ENCODE data around the gene MUCL3. TPM values are rescaled to one million over a fixed set of nuclear protein-coding genes. Genes with fewer than 3 reads are reported as not detected.
"Not testable (repeated sequence)": the region's sequence is repeated elsewhere in the genome, so short reads cannot be mapped to it uniquely, and the experiment has no call there.

MUCL3 gene
- total and polyA plus RNA-seq, 5 experiments from 2014 or later, result not detected

DNA sequence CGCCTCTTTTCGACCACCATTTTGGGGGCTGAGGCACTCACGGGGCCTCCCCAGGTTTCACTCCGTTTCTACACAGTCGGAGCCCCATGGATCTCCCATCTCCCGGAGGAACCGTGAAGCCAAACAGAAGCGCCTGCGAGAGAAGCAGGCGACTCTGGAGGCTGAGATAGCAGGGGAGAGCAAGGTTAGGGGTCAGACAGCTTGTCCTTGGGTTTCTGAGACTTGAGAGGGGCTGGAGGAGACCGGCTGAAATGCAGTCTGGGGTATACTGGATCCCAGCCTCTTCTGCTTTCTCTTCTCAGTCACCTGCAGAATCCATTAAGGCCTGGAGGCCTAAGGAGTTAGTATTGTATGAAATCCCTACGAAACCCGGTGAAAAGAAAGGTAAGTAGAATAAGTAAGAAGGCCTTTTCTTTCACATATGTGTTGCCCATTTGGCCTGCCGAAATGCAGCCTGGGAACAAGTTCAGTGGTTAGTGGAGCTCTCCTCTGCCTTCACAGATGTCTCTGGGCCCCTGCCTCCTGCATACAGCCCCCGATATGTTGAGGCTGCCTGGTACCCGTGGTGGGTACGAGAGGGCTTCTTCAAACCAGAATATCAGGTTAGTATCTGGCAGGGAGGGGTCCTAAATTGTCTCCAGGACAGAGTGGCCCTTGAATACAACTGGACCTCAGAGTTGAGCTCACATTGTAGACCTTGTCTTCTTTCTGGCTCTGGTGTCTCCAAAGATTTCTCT, 25.8 kb upstream of the MUCL3 start:
- H3K27ac Mint-ChIP-seq, result peak overlapping the region; percentile 86 to 97 (median 93)
- peaks cover 27 to 46% (median 33%) of the 10 kb centered on the region in 4 donors for H3K4me1 Mint-ChIP-seq
- no peaks in the 10 kb centered on the region for H3K9me3 Mint-ChIP-seq
- H3K36me3 Mint-ChIP-seq, result peaks cover 0 to 57% (median 16%) of the 10 kb centered on the region in 3 donors
- POLR2A ChIA-PET, result interaction anchor here (0.5 to 3.3 kb wide), 8 partner anchors 30 to 213 kb away, joined by 3 to 22 read pairs (median 4); partner anchors contain the start of genes DDR1 and PSORS1C1
- no peaks in the 10 kb centered on the region for H3K27me3 Mint-ChIP-seq
- ATAC-seq (no peak), DNase-seq (peak in 1 of 10 donors; percentile 9)
- H3K4me3 Mint-ChIP-seq, result peak overlapping the region; percentile 86 to 97 (median 95)

GRCh38 chr6:30915591-30915946, 25.2 kb upstream of the MUCL3 start:
- Mint-ChIP-seq H3K4me3 (peak overlapping the region; percentile 86 to 97 (median 95)), H3K36me3 (peaks cover 0 to 61% (median 16%) of the 10 kb centered on the region in 3 donors), H3K9me3 (no peaks in the 10 kb centered on the region), H3K27ac (peak overlapping the region in 8 of 10 donors; percentile 58 to 97 (median 90)), H3K4me1 (peaks cover 27 to 46% (median 33%) of the 10 kb centered on the region in 4 donors), H3K27me3 (no peaks in the 10 kb centered on the region)
- POLR2A ChIA-PET, result interaction anchor here (1.2 to 1.6 kb wide), 2 partner anchors 163 to 200 kb away, joined by 3 to 5 read pairs; partner anchors contain the start of gene PSORS1C1
- no peak for ATAC-seq
- peak in 3 of 10 donors; percentile 42 to 50 (median 49) for DNase-seq

GRCh38 chr6:30917041-30917440, 23.7 kb upstream of the MUCL3 start:
- DNase-seq (no peak), ATAC-seq (no peak)
- Mint-ChIP-seq H3K9me3 (no peaks in the 10 kb centered on the region), H3K4me1 (peaks cover 26 to 44% (median 33%) of the 10 kb centered on the region in 4 donors), H3K27ac (peak overlapping the region in 4 of 10 donors; percentile 25 to 50 (median 35)), H3K27me3 (no peaks in the 10 kb centered on the region), H3K4me3 (no peak overlapping the region), H3K36me3 (peaks cover 0 to 63% (median 10%) of the 10 kb centered on the region in 3 donors)
- POLR2A ChIA-PET, result no interaction called here

- Mint-ChIP-seq H3K27me3 (no peaks in the 10 kb centered on the region), H3K9me3 (no peaks in the 10 kb centered on the region), H3K4me3 (no peak overlapping the region), H3K36me3 (peaks cover 0 to 65% (median 14%) of the 10 kb centered on the region in 3 donors), H3K4me1 (peaks cover 22 to 41% (median 31%) of the 10 kb centered on the region in 4 donors), H3K27ac (peak overlapping the region in 1 of 10 donors; percentile 50)
- POLR2A ChIA-PET, result no interaction called here
- ATAC-seq, result no peak
- DNase-seq, result no peak
Observed at GRCh38 chr6:30917487-30917886, 23.3 kb upstream of the MUCL3 start.

GRCh38 chr6:30918670-30919069, 22.1 kb upstream of the MUCL3 start:
- Mint-ChIP-seq H3K9me3 (no peaks in the 10 kb centered on the region), H3K4me1 (peaks cover 20 to 32% (median 25%) of the 10 kb centered on the region in 4 donors), H3K27ac (no peak overlapping the region), H3K4me3 (no peak overlapping the region), H3K27me3 (no peaks in the 10 kb centered on the region), H3K36me3 (peaks cover 0 to 76% (median 16%) of the 10 kb centered on the region in 3 donors)
- POLR2A ChIA-PET, result interaction anchor here (0.6 to 1.9 kb wide), 2 partner anchors 11 to 671 kb away, joined by 3 to 5 read pairs; partner anchors contain the start of gene GTF2H4
- ATAC-seq (no peak), DNase-seq (no peak)

GRCh38 chr6:30922447-30922852, 18.3 kb upstream of the MUCL3 start:
- POLR2A ChIA-PET, result no interaction called here
- no peaks in the 10 kb centered on the region for H3K9me3 Mint-ChIP-seq
- no peak overlapping the region for H3K4me3 Mint-ChIP-seq
- H3K27ac Mint-ChIP-seq, result no peak overlapping the region
- no peaks in the 10 kb centered on the region for H3K27me3 Mint-ChIP-seq
- ATAC-seq (no peak), DNase-seq (no peak)
- H3K36me3 Mint-ChIP-seq, result peaks cover 0 to 82% (median 16%) of the 10 kb centered on the region in 3 donors
- peaks cover 0 to 5% (median 2%) of the 10 kb centered on the region in 4 donors for H3K4me1 Mint-ChIP-seq

DNA sequence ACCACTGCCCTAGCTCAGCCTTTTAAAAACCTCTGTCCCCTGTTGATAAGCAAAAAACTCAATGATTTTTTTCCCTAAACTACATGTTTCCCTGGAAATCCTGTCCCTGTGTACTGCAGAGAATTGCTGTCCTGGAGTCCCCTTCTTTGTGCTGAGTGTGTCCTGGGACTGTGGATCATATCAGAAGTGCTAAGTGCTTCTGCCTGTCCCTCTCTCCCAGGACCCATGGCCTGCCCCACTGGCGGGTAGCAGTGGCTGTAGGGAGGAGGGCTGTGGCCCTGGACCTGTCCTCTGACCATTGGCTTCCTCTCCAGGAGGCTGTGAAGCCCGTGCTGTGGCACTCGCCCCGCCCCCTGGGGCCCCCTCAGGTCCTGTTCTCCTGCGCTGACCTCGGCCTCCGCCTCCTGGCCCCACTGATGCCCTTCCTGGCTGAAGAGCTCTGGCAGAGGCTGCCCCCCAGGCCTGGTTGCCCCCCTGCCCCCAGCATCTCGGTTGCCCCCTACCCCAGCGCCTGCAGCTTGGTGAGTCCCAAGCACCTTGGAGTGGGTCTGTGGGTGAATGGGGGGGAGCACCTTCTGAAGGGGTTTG, 16.6 kb upstream of the MUCL3 start:
- H3K4me1 Mint-ChIP-seq, H3K27me3 Mint-ChIP-seq, ATAC-seq, DNase-seq, POLR2A ChIA-PET, H3K27ac Mint-ChIP-seq, H3K4me3 Mint-ChIP-seq: not testable (repeated sequence)
- H3K9me3 Mint-ChIP-seq, result peaks cover 0 to 14% (median 4%) of the 10 kb centered on the region in 9 donors
- peaks cover 8 to 77% (median 17%) of the 10 kb centered on the region in 3 donors for H3K36me3 Mint-ChIP-seq

DNA sequence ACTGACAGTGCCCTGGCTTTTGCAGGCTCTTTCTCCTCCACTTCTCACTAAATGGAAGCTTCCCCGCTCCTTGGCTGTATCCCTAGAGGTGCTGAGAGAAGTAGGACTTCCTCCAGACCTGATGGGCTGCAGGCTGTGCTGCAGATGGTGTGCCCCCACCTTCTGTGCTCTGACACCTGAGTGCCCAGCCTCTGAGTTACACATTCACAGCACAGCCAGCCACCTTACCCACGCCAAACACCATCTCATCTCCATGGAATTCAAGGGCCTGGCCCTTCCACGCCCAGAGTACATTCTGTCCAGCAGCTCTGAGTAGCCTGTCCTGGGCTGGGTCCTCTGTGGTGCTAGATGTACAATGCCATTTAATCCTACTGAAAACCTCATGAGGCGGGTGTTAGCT, 14.1 kb upstream of the MUCL3 start:
- H3K4me1 Mint-ChIP-seq, result no peaks in the 10 kb centered on the region
- ATAC-seq (no peak), DNase-seq (no peak)
- no peaks in the 10 kb centered on the region for H3K27me3 Mint-ChIP-seq
- H3K27ac Mint-ChIP-seq, result no peak overlapping the region
- peaks cover 0 to 15% (median 6%) of the 10 kb centered on the region in 9 donors for H3K9me3 Mint-ChIP-seq
- H3K4me3 Mint-ChIP-seq, result no peak overlapping the region
- H3K36me3 Mint-ChIP-seq, result peaks cover 8 to 52% (median 17%) of the 10 kb centered on the region in 3 donors
- POLR2A ChIA-PET, result interaction anchor here (0.7 to 0.8 kb wide), 2 partner anchors 12 to 29 kb away, joined by 4 to 6 read pairs; no protein-coding TSS in a partner anchor

- DNase-seq, H3K27ac Mint-ChIP-seq, H3K27me3 Mint-ChIP-seq, H3K4me3 Mint-ChIP-seq, ATAC-seq, H3K4me1 Mint-ChIP-seq: not testable (repeated sequence)
- H3K36me3 Mint-ChIP-seq, result peaks cover 8 to 49% (median 17%) of the 10 kb centered on the region in 3 donors
- POLR2A ChIA-PET, result interaction anchor here (0.7 to 0.8 kb wide), 3 partner anchors 11 to 29 kb away, joined by 3 to 6 read pairs (median 4); no protein-coding TSS in a partner anchor
- H3K9me3 Mint-ChIP-seq, result peaks cover 0 to 15% (median 6%) of the 10 kb centered on the region in 9 donors
Observed at GRCh38 chr6:30927080-30927479, 13.7 kb upstream of the MUCL3 start.

DNA sequence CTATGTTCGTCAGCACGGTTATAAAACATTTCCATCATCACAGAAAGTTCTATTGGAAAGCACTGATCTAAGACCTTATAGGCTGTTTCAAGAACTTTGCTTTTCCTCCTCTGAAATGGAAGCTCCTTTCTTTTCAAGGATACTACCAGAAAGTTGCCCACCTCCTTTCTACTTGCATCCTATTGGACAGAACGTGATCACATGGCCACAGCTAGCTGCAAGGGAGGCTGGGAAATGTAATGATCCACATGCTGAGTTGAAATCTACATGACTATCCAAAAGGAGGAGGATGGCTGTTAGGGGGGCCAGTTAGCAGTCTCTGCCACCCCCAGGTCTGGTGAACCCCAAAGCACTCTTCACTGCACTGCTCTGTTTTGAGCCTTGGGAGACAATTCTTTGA, 12.1 kb upstream of the MUCL3 start:
- Mint-ChIP-seq H3K4me1 (no peaks in the 10 kb centered on the region), H3K27me3 (no peaks in the 10 kb centered on the region), H3K36me3 (peaks cover 8 to 33% (median 11%) of the 10 kb centered on the region in 3 donors), H3K4me3 (no peak overlapping the region), H3K9me3 (peaks cover 0 to 15% (median 6%) of the 10 kb centered on the region in 9 donors), H3K27ac (no peak overlapping the region)
- POLR2A ChIA-PET, result interaction anchor here (0.6 kb wide), 1 partner anchor 86 kb away, joined by 3 read pairs; no protein-coding TSS in a partner anchor
- DNase-seq (no peak), ATAC-seq (no peak)

DNA sequence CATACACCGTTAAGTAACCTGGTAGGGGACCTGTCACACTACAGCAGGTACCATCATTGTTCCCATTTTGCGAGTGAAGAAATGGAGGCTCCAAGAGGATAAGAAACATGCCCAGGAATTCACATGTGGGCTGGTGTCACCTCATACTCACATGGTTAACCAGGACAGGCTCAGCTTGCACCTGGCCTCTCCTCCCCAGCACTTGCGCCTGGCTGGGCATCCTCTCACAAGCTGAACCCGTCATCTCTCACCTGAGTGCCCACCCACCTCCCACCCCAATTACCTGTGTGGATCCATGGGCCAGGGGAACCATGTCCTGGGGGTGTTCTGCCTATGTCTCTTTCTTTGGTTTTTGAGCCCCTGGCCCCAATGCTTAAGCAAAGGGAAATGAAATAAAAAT, 10.3 kb upstream of the MUCL3 start:
- H3K4me1 Mint-ChIP-seq, result peaks cover 0 to 6% (median 0%) of the 10 kb centered on the region in 4 donors
- H3K27me3 Mint-ChIP-seq, result no peaks in the 10 kb centered on the region
- peaks cover 0 to 15% (median 6%) of the 10 kb centered on the region in 9 donors for H3K9me3 Mint-ChIP-seq
- H3K4me3 Mint-ChIP-seq, result no peak overlapping the region
- ATAC-seq, result no peak
- POLR2A ChIA-PET, result no interaction called here
- H3K36me3 Mint-ChIP-seq, result peaks cover 8 to 24% (median 11%) of the 10 kb centered on the region in 3 donors
- DNase-seq, result no peak
- H3K27ac Mint-ChIP-seq, result peak overlapping the region in 1 of 10 donors; percentile 58

DNA sequence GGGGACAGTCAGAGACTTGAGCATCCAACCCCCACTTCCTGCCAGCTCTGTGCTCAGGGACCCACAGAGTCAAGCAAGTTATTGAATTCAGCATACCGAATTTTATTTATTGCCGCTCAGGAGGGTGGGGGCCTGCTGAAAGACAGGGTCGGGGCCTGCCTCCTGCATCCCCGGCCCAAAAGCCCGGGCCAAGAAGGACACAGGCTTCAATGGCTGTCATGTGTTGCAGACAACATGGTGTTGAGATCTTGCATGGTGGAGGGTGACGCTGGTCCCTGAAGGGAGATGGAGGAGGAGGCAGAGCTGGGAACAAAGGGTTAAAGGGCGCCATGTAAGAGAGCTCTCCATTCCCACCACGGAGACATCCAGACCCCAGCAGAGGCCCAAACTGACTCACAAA, 9.5 kb upstream of the MUCL3 start:
- peaks cover 8 to 19% (median 10%) of the 10 kb centered on the region in 3 donors for H3K36me3 Mint-ChIP-seq
- no peak overlapping the region for H3K4me3 Mint-ChIP-seq
- POLR2A ChIA-PET, result interaction anchor here (1.2 kb wide), 1 partner anchor 24 kb away, joined by 3 read pairs; no protein-coding TSS in a partner anchor
- ATAC-seq (no peak), DNase-seq (no peak)
- peaks cover 0 to 15% (median 6%) of the 10 kb centered on the region in 9 donors for H3K9me3 Mint-ChIP-seq
- H3K4me1 Mint-ChIP-seq, result peaks cover 0 to 6% (median 0%) of the 10 kb centered on the region in 4 donors
- H3K27ac Mint-ChIP-seq, result no peak overlapping the region
- H3K27me3 Mint-ChIP-seq, result peaks cover 0 to 2% (median 0%) of the 10 kb centered on the region in 5 donors

All from naive thymus-derived CD8-positive, alpha-beta T cell (primary cell).